Liver (tissue), 9 donors: ENCODE data around the gene CLDN6. TPM values are rescaled to one million over a fixed set of nuclear protein-coding genes. Genes with fewer than 3 reads are reported as not detected.

Experiments
- DNase-seq: peaks from one replicate; pipeline ENCODE4 v3.0.0-alpha.2; 2017; ENCODE audit warnings: low spot score
- H3K27ac ChIP-seq, 2 donors: one replicate each; pipeline ENCODE4 v1.7.0; 2013; ENCODE audit warnings: inconsistent platforms in 2 of 2, low read length in 2 of 2, control low read depth in 1 of 2, low read depth in 1 of 2, mild to moderate bottlenecking in 1 of 2
- H3K27me3 ChIP-seq, 4 donors: one replicate each; pipeline versions ENCODE4 v1.6.1 to v1.7.0; 2013; ENCODE audit warnings: low read length in 3 of 4, inconsistent platforms in 1 of 4, mild to moderate bottlenecking in 1 of 4, moderate library complexity in 1 of 4; ENCODE audit not compliant: control insufficient read depth in 4 of 4, insufficient read depth in 4 of 4
- H3K36me3 ChIP-seq, 4 donors: one replicate each; pipeline versions ENCODE4 v1.6.1 to v1.7.0; 2013; ENCODE audit warnings: low read length in 3 of 4, mild to moderate bottlenecking in 3 of 4, low read depth in 1 of 4, moderate library complexity in 1 of 4; ENCODE audit not compliant: control insufficient read depth in 4 of 4, insufficient read depth in 3 of 4
- H3K4me1 ChIP-seq, 4 donors: one replicate each; pipeline versions ENCODE4 v1.6.1 to v1.7.0; 2013; ENCODE audit warnings: low read length in 3 of 4, mild to moderate bottlenecking in 3 of 4, moderate library complexity in 1 of 4; ENCODE audit not compliant: control insufficient read depth in 4 of 4, insufficient read depth in 4 of 4
- H3K4me3 ChIP-seq, 3 donors: one replicate each; pipeline versions ENCODE4 v1.6.1 to v1.7.0; 2013; ENCODE audit warnings: low read length in 3 of 3, control low read depth in 1 of 3, low read depth in 1 of 3, mild to moderate bottlenecking in 1 of 3
- H3K9ac ChIP-seq, 2 donors: one replicate each; pipeline ENCODE4 v1.7.0; 2013; ENCODE audit warnings: low read length in 2 of 2, mild to moderate bottlenecking in 2 of 2, moderate library complexity in 2 of 2, control low read depth in 1 of 2, low read depth in 1 of 2
- H3K9me3 ChIP-seq, 4 donors: one replicate each; pipeline versions ENCODE4 v1.6.1 to v1.7.0; 2013; ENCODE audit warnings: low read length in 3 of 4; ENCODE audit not compliant: control insufficient read depth in 4 of 4
- GABPA ChIP-seq, 2 donors: IDR thresholded peaks in 1 of 2; conservative IDR thresholded peaks in 1 of 2; 2 replicates each; pipeline ENCODE4 v1.6.1; 2016; ENCODE audit warnings: antibody characterized with exemption in 2 of 2, mild to moderate bottlenecking in 1 of 2, moderate library complexity in 1 of 2
- HNF4G ChIP-seq: IDR thresholded peaks from 2 replicates; pipeline ENCODE4 v1.6.1; 2016; ENCODE audit warnings: antibody characterized with exemption
- JUND ChIP-seq, 2 donors: IDR thresholded peaks; 2 replicates each; pipeline ENCODE4 v1.6.1; 2016; ENCODE audit warnings: antibody characterized with exemption in 2 of 2
- RAD21 ChIP-seq, 2 donors: IDR thresholded peaks; 2 replicates each; pipeline ENCODE4 v1.6.1; 2016; ENCODE audit warnings: antibody characterized with exemption in 2 of 2, mild to moderate bottlenecking in 2 of 2
- RXRA ChIP-seq, 2 donors: IDR thresholded peaks; 2 replicates each; pipeline ENCODE4 v1.6.1; 2017 to 2018; ENCODE audit warnings: antibody characterized with exemption in 2 of 2, mild to moderate bottlenecking in 1 of 2
- SP1 ChIP-seq: IDR thresholded peaks from 2 replicates; pipeline ENCODE4 v1.6.1; 2018; ENCODE audit warnings: antibody characterized with exemption, mild to moderate bottlenecking
- WGBS: extraction: QIAGEN DNeasy Blood & Tissue Kit; methylation state at CpG from one replicate; pipeline ENCODE4 v1.1.7; 2013; 5-methylcytosine and 5-hydroxymethylcytosine counted together
- polyA plus RNA-seq, 2 donors: library from polyadenylated mRNA; stranded (reverse) in 1 of 2; unstranded in 1 of 2; fragments of 200-250 nt in 1 of 2; fragments of >200 nt in 1 of 2; fragmentation: Nextera tagmentation in 1 of 2; extraction: Ambion mirVana in 1 of 2; gene quantifications; one replicate each; pipeline versions ENCODE4 v1.2.1 to v1.2.3, GENCODE V29; 2013 to 2015
- total RNA-seq, 2 donors: library from RNA; depleted of rRNA; stranded (reverse); fragments of >200 nt; gene quantifications; one replicate each; pipeline ENCODE4 v1.2.3, GENCODE V29; 2014
- TF ChIP-seq, protein P1 (sequence below): IDR thresholded peaks from 2 replicates; pipeline ENCODE4 v1.6.1; 2016; ENCODE audit warnings: antibody characterized with exemption
- TF ChIP-seq, protein P2 (sequence below): fragments of 150-350 bp; IDR thresholded peaks from 2 replicates; pipeline ENCODE4 v1.5.1; 2017; ENCODE audit warnings: improper control_type of control experiment, low read depth, low read length; ENCODE audit not compliant: missing input control
- donor health status: healthy.
- donor health status: healthy.
- donor health status: healthy.
- donor health status: healthy.
- donor health status: healthy.

CLDN6 gene
- total and polyA plus RNA-seq, 4 donors: 0.75 TPM; not detected in 3

DNA sequence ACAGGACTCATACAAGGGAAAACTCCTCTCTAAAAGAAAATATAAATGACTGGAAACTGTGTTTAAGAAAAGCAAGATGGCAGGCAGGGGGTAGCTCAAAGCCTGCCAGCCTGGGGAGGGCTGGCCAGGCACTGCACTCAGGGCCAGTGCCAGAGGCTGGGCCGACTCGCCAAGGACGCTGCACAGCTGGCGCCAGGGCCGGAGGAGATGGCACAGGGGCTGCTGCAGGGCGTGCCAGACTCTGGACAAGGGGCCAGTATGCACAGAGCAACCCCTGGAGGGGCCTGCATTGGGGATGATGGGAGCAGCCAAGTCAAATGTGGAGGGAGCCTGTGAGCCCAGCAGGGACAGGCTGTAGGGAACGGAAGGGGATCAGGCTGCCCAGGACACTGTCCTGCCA lies 41.8 kb downstream of the CLDN6 start (continued):
- TF ChIP-seq, protein P1, sequence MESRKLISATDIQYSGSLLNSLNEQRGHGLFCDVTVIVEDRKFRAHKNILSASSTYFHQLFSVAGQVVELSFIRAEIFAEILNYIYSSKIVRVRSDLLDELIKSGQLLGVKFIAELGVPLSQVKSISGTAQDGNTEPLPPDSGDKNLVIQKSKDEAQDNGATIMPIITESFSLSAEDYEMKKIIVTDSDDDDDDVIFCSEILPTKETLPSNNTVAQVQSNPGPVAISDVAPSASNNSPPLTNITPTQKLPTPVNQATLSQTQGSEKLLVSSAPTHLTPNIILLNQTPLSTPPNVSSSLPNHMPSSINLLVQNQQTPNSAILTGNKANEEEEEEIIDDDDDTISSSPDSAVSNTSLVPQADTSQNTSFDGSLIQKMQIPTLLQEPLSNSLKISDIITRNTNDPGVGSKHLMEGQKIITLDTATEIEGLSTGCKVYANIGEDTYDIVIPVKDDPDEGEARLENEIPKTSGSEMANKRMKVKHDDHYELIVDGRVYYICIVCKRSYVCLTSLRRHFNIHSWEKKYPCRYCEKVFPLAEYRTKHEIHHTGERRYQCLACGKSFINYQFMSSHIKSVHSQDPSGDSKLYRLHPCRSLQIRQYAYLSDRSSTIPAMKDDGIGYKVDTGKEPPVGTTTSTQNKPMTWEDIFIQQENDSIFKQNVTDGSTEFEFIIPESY: no peak

DNA sequence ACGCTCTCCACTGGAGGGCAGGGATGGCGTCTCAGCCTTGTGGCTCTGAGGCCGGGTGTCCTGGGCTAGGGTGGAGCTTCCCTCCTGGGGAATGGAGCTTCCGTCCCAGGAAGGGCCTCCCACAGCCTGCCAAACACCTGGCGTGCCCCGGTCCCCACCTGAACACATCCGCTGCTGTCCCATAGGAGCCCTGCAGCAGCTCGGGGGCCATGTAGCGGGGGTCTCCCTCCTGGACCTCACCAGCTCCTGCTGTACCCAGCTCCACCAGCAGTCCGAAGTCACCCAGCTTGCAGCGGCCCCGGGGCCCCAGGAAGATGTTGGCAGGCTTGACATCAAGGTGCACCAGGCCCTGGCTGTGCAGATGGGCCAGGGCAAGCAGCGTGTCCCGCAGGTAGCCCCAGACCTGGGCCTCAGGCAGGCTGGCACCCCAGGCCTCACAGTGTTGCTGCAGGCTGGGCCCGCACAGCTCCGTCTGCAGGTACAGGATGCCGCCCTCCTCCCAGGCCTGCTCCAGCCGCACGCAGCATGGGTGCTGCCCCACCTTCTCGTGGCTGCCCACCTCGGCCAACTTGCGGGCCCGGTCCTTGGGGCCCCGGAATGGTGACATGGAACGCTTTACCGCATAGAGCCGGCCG lies 42.7 kb downstream of the CLDN6 start:
- no peak for DNase-seq
- TF ChIP-seq JUND (IDR thresholded peaks at IDR 0.05) (no peak), SP1 (no peak), HNF4G (no peak)
- TF ChIP-seq, protein P1: no peak
- no peaks in the 10 kb centered on the region for H3K36me3 ChIP-seq
- H3K4me3 ChIP-seq: no peak overlapping the region
- WGBS: 97% methylated on average over 28 of the region's 28 CpGs
- peaks cover 0 to 2% (median 0%) of the 10 kb centered on the region in 4 donors for H3K27me3 ChIP-seq
- H3K4me1 ChIP-seq: peaks cover 9 to 24% (median 10%) of the 10 kb centered on the region in 4 donors
- H3K9ac ChIP-seq: no peak overlapping the region
- no peaks in the 10 kb centered on the region for H3K9me3 ChIP-seq
- H3K27ac ChIP-seq: no peak overlapping the region

DNA sequence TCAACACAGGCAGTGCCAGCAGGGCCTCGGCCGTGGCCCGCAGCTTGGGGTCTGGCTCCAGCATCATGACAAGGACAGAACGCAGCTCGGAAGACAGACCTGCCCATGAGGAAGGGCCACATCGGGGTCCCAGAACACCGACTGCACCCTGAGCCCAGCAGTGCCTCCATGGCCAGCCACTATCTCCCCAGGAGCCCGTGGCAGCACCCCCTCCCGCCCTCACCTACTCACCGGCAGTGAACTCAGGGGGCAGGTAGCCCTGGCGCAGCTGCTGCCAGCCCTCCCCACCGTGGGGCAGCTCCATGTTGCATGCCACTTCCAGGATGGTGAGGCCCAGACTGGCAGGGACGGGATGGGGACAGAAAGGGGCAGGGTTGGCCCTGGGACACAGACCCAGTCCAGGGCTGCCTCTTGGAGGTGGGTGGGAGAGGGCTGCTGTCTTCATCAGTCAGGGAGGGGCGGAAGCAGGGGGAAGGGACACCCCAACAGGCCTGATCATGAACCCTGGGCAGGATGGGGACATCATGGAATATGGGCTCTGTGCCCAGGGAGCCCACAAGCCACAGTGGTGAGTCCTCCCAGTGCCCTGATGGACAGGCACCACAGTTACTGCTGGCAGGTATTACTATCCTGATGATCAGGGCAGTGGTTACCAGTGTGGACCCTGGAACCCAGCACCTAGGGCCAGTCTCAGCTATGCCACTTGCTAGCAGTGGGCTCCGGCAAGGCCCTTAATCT lies 43.5 kb downstream of the CLDN6 start:
- DNase-seq: no peak
- peaks cover 8 to 25% (median 14%) of the 10 kb centered on the region in 4 donors for H3K4me1 ChIP-seq
- no peak for TF ChIP-seq RAD21 (IDR thresholded peaks at IDR 0.05)
- TF ChIP-seq, protein P1: no peak
- TF ChIP-seq GABPA (IDR thresholded peaks at IDR 0.05 in 1 of 2, conservative IDR thresholded peaks at IDR 0.05 in 1 of 2): no peak
- TF ChIP-seq, protein P2, sequence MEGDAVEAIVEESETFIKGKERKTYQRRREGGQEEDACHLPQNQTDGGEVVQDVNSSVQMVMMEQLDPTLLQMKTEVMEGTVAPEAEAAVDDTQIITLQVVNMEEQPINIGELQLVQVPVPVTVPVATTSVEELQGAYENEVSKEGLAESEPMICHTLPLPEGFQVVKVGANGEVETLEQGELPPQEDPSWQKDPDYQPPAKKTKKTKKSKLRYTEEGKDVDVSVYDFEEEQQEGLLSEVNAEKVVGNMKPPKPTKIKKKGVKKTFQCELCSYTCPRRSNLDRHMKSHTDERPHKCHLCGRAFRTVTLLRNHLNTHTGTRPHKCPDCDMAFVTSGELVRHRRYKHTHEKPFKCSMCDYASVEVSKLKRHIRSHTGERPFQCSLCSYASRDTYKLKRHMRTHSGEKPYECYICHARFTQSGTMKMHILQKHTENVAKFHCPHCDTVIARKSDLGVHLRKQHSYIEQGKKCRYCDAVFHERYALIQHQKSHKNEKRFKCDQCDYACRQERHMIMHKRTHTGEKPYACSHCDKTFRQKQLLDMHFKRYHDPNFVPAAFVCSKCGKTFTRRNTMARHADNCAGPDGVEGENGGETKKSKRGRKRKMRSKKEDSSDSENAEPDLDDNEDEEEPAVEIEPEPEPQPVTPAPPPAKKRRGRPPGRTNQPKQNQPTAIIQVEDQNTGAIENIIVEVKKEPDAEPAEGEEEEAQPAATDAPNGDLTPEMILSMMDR: no peak
- no peak for TF ChIP-seq RXRA (IDR thresholded peaks at IDR 0.05)
- TF ChIP-seq HNF4G: no peak
- no peaks in the 10 kb centered on the region for H3K9me3 ChIP-seq
- no peak overlapping the region for H3K9ac ChIP-seq
- H3K4me3 ChIP-seq: no peak overlapping the region
- no peak overlapping the region for H3K27ac ChIP-seq
- H3K27me3 ChIP-seq: peaks cover 0 to 2% (median 0%) of the 10 kb centered on the region in 4 donors
- no peaks in the 10 kb centered on the region for H3K36me3 ChIP-seq
- 96% methylated on average over 15 of the region's 15 CpGs for WGBS
